Panc1 (cell line): ENCODE results near the gene SSR3.

ENCODE experiments used
- CTCF ChIP-seq: fragments of 450-650 bp; IDR thresholded peaks from 2 replicates; pipeline ENCODE4 v1.5.1; 2017; ENCODE audit warnings: mild to moderate bottlenecking
- POLR2AphosphoS5 ChIP-seq: IDR thresholded peaks from 2 replicates; pipeline ENCODE4 v1.6.1; 2012; ENCODE audit warnings: mild to moderate bottlenecking, low read depth, low read length, moderate library complexity
- REST ChIP-seq, 2 experiments: IDR thresholded peaks; 2 replicates each; pipeline ENCODE4 v1.6.1; 2011 to 2012; ENCODE audit warnings: low read depth in 2 of 2, control low read depth in 1 of 2, low read length in 1 of 2, mild to moderate bottlenecking in 1 of 2, moderate library complexity in 1 of 2; ENCODE audit not compliant: insufficient read depth in 1 of 2
- SIN3A ChIP-seq: IDR thresholded peaks from 2 replicates; pipeline ENCODE4 v1.6.1; 2012; ENCODE audit warnings: low read depth, mild to moderate bottlenecking, low read length, moderate library complexity, borderline replicate concordance; ENCODE audit not compliant: insufficient read depth

GRCh38 chr3:156603379-156604017 is 48.6 kb upstream of the SSR3 start:
- TF ChIP-seq CTCF (no peak), POLR2AphosphoS5 (no peak), REST (IDR thresholded peaks at IDR 0.05; ENCODE audit: insufficient read depth in 1 of 2, low read depth in 2 of 2, low read length in 1 of 2) (no peak), SIN3A (no peak)
